GM10847 (cell line): ENCODE results near the gene KAT6B.

Experiments used
- POLR2A ChIP-seq: IDR thresholded peaks from 2 replicates; pipeline ENCODE4 v1.6.1; 2011; ENCODE audit not compliant: insufficient read length; ENCODE audit errors: extremely low read depth

The KAT6B gene

GRCh38 chr10:74821501-74821900, 4.9 kb upstream of the KAT6B start:
- no peak for TF ChIP-seq POLR2A

GRCh38 chr10:74822101-74822500, 4.3 kb upstream of the KAT6B start:
- TF ChIP-seq POLR2A: no peak

- no peak for TF ChIP-seq POLR2A
Measured at GRCh38 chr10:74822521-74823089, 3.8 kb upstream of the KAT6B start.

GRCh38 chr10:74823791-74824183, 2.6 kb upstream of the KAT6B start:
- no peak for TF ChIP-seq POLR2A

- no peak for TF ChIP-seq POLR2A
Measured at GRCh38 chr10:74824184-74824899, 2.1 kb upstream of the KAT6B start.

GRCh38 chr10:74824900-74825370, 1.5 kb upstream of the KAT6B start:
- TF ChIP-seq POLR2A: peak; percentile 43

GRCh38 chr10:74825371-74826141, 844 bp upstream of the KAT6B start:
- TF ChIP-seq POLR2A: peak; percentile 19

GRCh38 chr10:74827045-74827441, 643 bp downstream of the KAT6B start:
- no peak for TF ChIP-seq POLR2A

GRCh38 chr10:74827694-74828093, 1.3 kb downstream of the KAT6B start:
- no peak for TF ChIP-seq POLR2A

GRCh38 chr10:74828946-74829345, 2.5 kb downstream of the KAT6B start:
- no peak for TF ChIP-seq POLR2A

GRCh38 chr10:74831518-74832120, 5.2 kb downstream of the KAT6B start:
- no peak for TF ChIP-seq POLR2A

- TF ChIP-seq POLR2A: no peak
Measured at GRCh38 chr10:74835963-74836362, 9.6 kb downstream of the KAT6B start.

- no peak for TF ChIP-seq POLR2A
Measured at GRCh38 chr10:74836877-74837276, 10.5 kb downstream of the KAT6B start.

- no peak for TF ChIP-seq POLR2A
Measured at GRCh38 chr10:74837743-74838142, 11.3 kb downstream of the KAT6B start.

GRCh38 chr10:74839708-74840107, 13.3 kb downstream of the KAT6B start:
- TF ChIP-seq POLR2A: no peak
